ENCODE results near the gene SLC9A3.

- TF ChIP-seq CTCF (IDR thresholded peaks at IDR 0.05), result no peak
- TF ChIP-seq EP300 (IDR thresholded peaks at IDR 0.05), result no peak
- no peak for TF ChIP-seq POLR2AphosphoS5 (IDR thresholded peaks at IDR 0.05)
- no peak for TF ChIP-seq POLR2A (IDR thresholded peaks at IDR 0.05)
Observed at GRCh38 chr5:468401-468800, 55.8 kb downstream of the SLC9A3 start.
